Retinal pigment epithelial cell (primary cell): ENCODE results near the gene SLC35F5.
"Not testable (repeated sequence)": the region's sequence is repeated elsewhere in the genome, so short reads cannot be mapped to it uniquely, and the experiment has no call there.

ENCODE experiments used
- DNase-seq: peaks from one replicate; pipeline ENCODE4 v3.0.0-alpha.2; 2010; ENCODE audit warnings: low read depth
- H3K4me3 ChIP-seq: 2 replicates; pipeline ENCODE4 v1.5.1; 2011; ENCODE audit warnings: mild to moderate bottlenecking, low read length, control low read depth, moderate library complexity
- TF ChIP-seq, protein P1 (sequence below): conservative IDR thresholded peaks from 2 replicates; pipeline ENCODE4 v1.5.1; 2011; ENCODE audit warnings: low read depth, low read length, control low read depth, inconsistent platforms

SLC35F5 gene

GRCh38 chr2:113784823-113785744 lies 28.6 kb upstream of the SLC35F5 start:
- TF ChIP-seq, protein P1, sequence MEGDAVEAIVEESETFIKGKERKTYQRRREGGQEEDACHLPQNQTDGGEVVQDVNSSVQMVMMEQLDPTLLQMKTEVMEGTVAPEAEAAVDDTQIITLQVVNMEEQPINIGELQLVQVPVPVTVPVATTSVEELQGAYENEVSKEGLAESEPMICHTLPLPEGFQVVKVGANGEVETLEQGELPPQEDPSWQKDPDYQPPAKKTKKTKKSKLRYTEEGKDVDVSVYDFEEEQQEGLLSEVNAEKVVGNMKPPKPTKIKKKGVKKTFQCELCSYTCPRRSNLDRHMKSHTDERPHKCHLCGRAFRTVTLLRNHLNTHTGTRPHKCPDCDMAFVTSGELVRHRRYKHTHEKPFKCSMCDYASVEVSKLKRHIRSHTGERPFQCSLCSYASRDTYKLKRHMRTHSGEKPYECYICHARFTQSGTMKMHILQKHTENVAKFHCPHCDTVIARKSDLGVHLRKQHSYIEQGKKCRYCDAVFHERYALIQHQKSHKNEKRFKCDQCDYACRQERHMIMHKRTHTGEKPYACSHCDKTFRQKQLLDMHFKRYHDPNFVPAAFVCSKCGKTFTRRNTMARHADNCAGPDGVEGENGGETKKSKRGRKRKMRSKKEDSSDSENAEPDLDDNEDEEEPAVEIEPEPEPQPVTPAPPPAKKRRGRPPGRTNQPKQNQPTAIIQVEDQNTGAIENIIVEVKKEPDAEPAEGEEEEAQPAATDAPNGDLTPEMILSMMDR, result no peak

DNA sequence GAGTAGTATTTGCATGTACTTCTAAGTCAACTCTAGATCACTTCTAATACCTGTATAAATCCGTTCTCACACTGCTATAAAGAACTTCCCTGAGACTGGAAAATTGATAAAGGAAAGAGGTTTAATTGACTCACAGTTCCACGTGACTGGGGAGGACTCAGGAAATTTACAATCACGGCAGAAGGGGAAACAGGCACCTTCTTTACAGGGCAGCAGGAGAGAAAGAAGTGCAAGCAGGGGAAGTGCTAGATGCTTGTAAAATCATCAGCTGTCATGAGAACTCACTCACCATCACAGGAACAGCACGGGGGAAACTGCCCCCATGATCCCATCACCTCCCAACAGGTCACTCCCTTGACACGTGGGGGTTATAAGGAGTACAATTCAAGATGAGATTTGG lies 24.0 kb upstream of the SLC35F5 start:
- TF ChIP-seq, protein P1, result no peak
- no peak for DNase-seq
- H3K4me3 ChIP-seq, result no peak overlapping the region

More at GRCh38 chr2:113784823-113785744, 28.6 kb upstream of the SLC35F5 start:
- H3K4me3 ChIP-seq, result no peak overlapping the region
- DNase-seq, result no peak

DNA sequence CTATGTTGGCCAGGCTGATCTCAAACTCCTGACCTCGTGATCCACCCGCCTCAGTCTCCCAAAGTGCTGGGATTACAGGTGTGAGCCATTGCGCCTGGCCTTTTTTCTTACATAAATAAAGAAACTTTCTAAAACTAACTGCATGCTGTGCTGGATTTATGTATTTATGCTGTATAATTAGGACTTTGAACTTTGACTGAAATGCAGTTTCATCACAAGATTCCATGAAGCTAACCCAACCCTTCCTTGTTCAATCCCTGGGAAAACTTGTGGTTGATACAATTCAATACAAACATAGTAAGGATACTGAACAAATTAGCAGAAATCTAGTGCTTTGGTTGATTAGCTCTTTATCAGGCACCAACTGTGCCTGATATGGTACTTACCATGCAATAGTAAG lies 20.9 kb upstream of the SLC35F5 start:
- no peak for DNase-seq
- no peak overlapping the region for H3K4me3 ChIP-seq
- TF ChIP-seq, protein P1, result no peak

DNA sequence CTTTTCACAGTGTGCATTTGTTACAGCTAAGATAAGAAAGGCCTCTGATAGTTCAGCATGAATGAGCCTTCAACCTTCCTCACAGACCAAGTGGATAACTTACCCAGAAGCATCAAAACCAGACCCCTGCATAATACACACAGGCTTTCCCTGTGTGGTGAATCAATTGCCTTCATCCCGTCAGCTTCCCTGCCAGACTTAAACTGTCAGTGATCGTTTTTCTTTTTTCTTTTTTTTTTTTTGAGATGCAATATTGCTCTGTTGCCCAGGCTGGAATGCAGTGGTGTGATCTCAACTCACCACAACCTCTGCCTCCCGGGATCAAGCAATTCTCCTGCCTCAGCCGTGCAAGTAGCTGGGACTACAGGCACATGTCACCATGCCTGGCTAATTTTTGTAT lies 20.5 kb upstream of the SLC35F5 start:
- no peak for DNase-seq
- TF ChIP-seq, protein P1, result no peak
- H3K4me3 ChIP-seq, result no peak overlapping the region

DNA sequence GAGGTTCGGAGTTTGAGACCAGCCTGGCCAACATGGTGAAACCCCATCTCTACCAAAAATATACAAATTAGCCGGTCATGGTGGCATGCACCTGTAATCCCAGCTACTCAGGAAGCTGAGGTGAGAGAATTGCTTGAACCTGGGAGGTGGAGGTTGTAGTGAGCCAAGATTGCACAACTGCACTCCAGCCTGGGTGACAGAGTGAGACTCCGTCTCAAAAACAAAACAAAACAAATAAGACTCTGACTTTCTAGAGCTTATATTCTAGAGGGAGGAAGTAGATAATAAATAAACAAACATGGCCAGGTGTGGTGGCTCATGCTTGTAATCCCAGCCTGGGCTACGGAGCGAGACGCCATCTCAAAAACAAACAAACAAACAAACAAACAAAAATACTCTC lies 18.2 kb upstream of the SLC35F5 start:
- DNase-seq, H3K4me3 ChIP-seq: not testable (repeated sequence)

- no peak overlapping the region for H3K4me3 ChIP-seq
- no peak for DNase-seq
- TF ChIP-seq, protein P1, result no peak
Observed at GRCh38 chr2:113770929-113771328, 14.5 kb upstream of the SLC35F5 start.

DNA sequence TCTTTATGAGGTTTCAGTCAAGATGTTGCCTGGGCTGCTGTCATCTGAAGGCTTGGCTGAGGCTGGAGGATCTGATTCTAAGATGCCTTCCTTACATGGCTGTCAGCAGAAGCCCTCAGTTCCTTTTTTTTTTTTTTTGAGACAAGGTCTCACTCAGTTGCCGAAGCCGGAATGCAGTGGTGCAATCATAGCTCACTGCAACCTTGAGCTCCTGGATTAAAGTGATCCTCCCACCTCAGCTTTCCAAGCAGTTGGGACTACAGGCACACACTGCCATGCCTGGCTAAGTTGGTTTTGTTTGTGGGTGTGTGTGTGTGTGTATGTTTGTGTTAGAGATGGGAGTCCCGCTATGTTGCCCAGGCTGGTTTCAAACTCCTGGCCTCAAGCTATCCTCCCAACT lies 13.1 kb upstream of the SLC35F5 start:
- DNase-seq, result no peak
- H3K4me3 ChIP-seq, result no peak overlapping the region
- TF ChIP-seq, protein P1, result no peak
